Ishikawa (cell line): ENCODE data around the gene HEBP1.
A peak's percentile ranks its signal among the peaks of the same experiment; 100 is the strongest.

ENCODE experiments used
- CEBPB ChIP-seq: IDR thresholded peaks from 2 replicates; pipeline ENCODE4 v1.6.1; 2012
- RAD21 ChIP-seq: IDR thresholded peaks from 2 replicates; pipeline ENCODE4 v1.6.1; 2012; ENCODE audit warnings: low read depth
- REST ChIP-seq: IDR thresholded peaks from 2 replicates; pipeline ENCODE4 v1.6.1; 2012; ENCODE audit warnings: low read depth, mild to moderate bottlenecking
- TEAD4 ChIP-seq: IDR thresholded peaks from 2 replicates; pipeline ENCODE4 v1.6.1; 2012

GRCh38 chr12:13000925-13001774 is 1.1 kb upstream of the HEBP1 start:
- TF ChIP-seq REST (no peak), CEBPB (no peak), TEAD4 (0 out of 2 replicates have a peak, but pooled peaks have one; percentile 6), RAD21 (no peak)
